HCT116 (cell line): Measurements from ENCODE around the gene CIART.

Experiments
- JUND ChIP-seq: IDR thresholded peaks from 2 replicates; pipeline ENCODE4 v1.6.1; 2012
- REST ChIP-seq: IDR thresholded peaks from 2 replicates; pipeline ENCODE4 v1.6.1; 2012; ENCODE audit warnings: low read depth
- TF ChIP-seq, protein P1 (sequence below), 3 experiments: fragments of 200-600 bp in 1 of 3; sonication (generic) in 1 of 3; IDR thresholded peaks in 2 of 3; conservative IDR thresholded peaks in 1 of 3; 2 replicates each; pipeline ENCODE4 v1.5.1; 2012 to 2017; ENCODE audit warnings: low read depth in 2 of 3, low read length in 2 of 3, antibody characterized with exemption in 1 of 3, borderline replicate concordance in 1 of 3, control low read depth in 1 of 3, mild to moderate bottlenecking in 1 of 3, mixed read lengths in 1 of 3, mixed run types in 1 of 3, moderate library complexity in 1 of 3; ENCODE audit not compliant: insufficient read depth in 1 of 3
- TF ChIP-seq, protein P2 (sequence below): IDR thresholded peaks from 2 replicates; pipeline ENCODE4 v1.6.1; 2012

- TF ChIP-seq REST (no peak), JUND (no peak)
- TF ChIP-seq, protein P1, sequence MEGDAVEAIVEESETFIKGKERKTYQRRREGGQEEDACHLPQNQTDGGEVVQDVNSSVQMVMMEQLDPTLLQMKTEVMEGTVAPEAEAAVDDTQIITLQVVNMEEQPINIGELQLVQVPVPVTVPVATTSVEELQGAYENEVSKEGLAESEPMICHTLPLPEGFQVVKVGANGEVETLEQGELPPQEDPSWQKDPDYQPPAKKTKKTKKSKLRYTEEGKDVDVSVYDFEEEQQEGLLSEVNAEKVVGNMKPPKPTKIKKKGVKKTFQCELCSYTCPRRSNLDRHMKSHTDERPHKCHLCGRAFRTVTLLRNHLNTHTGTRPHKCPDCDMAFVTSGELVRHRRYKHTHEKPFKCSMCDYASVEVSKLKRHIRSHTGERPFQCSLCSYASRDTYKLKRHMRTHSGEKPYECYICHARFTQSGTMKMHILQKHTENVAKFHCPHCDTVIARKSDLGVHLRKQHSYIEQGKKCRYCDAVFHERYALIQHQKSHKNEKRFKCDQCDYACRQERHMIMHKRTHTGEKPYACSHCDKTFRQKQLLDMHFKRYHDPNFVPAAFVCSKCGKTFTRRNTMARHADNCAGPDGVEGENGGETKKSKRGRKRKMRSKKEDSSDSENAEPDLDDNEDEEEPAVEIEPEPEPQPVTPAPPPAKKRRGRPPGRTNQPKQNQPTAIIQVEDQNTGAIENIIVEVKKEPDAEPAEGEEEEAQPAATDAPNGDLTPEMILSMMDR (IDR thresholded peaks at IDR 0.05 in 2 of 3, conservative IDR thresholded peaks at IDR 0.05 in 1 of 3; ENCODE audit: borderline replicate concordance in 1 of 3, insufficient read depth in 1 of 3, low read depth in 2 of 3, low read length in 2 of 3), result no peak
- TF ChIP-seq, protein P2, sequence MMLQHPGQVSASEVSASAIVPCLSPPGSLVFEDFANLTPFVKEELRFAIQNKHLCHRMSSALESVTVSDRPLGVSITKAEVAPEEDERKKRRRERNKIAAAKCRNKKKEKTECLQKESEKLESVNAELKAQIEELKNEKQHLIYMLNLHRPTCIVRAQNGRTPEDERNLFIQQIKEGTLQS, result no peak
Observed at GRCh38 chr1:150322310-150322709, 40.0 kb downstream of the CIART start.
